Upper lobe of left lung (tissue), 4 donors: ENCODE data around the gene GABRE.

ENCODE experiments used
- CTCF ChIP-seq, 6 experiments: fragments of 450-650 bp in 4 of 6; fragments of 200-600 bp in 2 of 6; sonication (generic) in 2 of 6; IDR thresholded peaks; one replicate each; pipeline ENCODE4 v1.5.1; 2016 to 2019; ENCODE audit warnings: antibody characterized with exemption in 6 of 6
- EP300 ChIP-seq, 4 donors: sonication (generic); formaldehyde crosslinking; IDR thresholded peaks; one replicate each; pipeline ENCODE4 v1.5.1; 2017; ENCODE audit warnings: antibody characterized with exemption in 4 of 4, control low read depth in 2 of 4
- POLR2A ChIP-seq, 4 donors: fragments of 450-650 bp; IDR thresholded peaks; one replicate each; pipeline ENCODE4 v1.5.1; 2016 to 2017; ENCODE audit warnings: antibody characterized with exemption in 4 of 4, mild to moderate bottlenecking in 2 of 4
- POLR2AphosphoS5 ChIP-seq, 2 donors: sonication (generic); formaldehyde crosslinking; IDR thresholded peaks; one replicate each; pipeline ENCODE4 v1.5.1; 2017; ENCODE audit warnings: antibody characterized with exemption in 2 of 2

DNA sequence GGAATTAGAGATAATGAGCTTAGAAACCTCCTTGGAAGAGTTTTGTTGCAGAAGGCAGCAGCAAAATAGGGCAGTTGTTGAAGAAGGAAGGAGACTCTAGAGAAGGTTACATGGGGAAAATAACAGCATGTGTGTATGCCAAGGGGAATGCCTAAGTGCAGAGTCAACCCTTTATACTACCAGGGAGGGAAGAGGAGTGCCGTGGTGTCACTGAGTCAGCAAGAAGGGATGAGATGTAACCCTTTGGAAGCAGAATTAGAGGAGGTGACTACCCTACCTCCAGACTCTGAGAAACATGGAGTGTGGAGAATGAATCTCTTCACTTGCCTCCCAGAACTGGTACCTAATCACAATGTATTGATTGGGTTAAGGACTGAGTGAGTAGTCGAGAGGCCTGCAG, 6.7 kb upstream of the GABRE start:
- TF ChIP-seq POLR2A (IDR thresholded peaks at IDR 0.05), result no peak
- no peak for TF ChIP-seq POLR2AphosphoS5 (IDR thresholded peaks at IDR 0.05)
- TF ChIP-seq CTCF (IDR thresholded peaks at IDR 0.05), result no peak
- TF ChIP-seq EP300 (IDR thresholded peaks at IDR 0.05), result no peak
